ENCODE measurements around the gene MYH14. TPM values are rescaled to one million over a fixed set of nuclear protein-coding genes. Genes with fewer than 3 reads are reported as not detected.

MYH14 gene
- total RNA-seq, 4 donors from 2014 or later = 103 to 174 (median 141) TPM

- in situ Hi-C loops (cut with MboI; ENCODE audit: low sequenced_read_pairs in 4 of 4) (loop anchor here in 3 of 4 donors (25.0 kb wide), 1 partner anchor 104 kb away; the partner anchor contains the start of gene IZUMO2 (in 3 of the 3)), intact Hi-C loops (cut with DNase I; ENCODE audit: low total_unique reads) (no loop called here)
- Histone ChIP-seq H3K27ac (no peak overlapping the region), H3K4me1 (no peaks in the 10 kb centered on the region), H3K36me3 (peaks cover 0 to 68% of the 10 kb centered on the region in 2 donors), H3K27me3 (no peaks in the 10 kb centered on the region), H3K9me3 (no peaks in the 10 kb centered on the region), H3K4me3 (no peak overlapping the region)
- no peak for ATAC-seq
- DNase-seq = no peak
- no peak for TF ChIP-seq CTCF (IDR thresholded peaks at IDR 0.05 in 4 of 5, conservative IDR thresholded peaks at IDR 0.05 in 1 of 5)
- TF ChIP-seq POLR2A (IDR thresholded peaks at IDR 0.05) = no peak
These were observed 62.6 kb downstream of the MYH14 start for GRCh38 chr19:50266041-50266440.

GRCh38 chr19:50266896-50267295 is 63.5 kb downstream of the MYH14 start:
- no peak overlapping the region for H3K27ac ChIP-seq
- H3K9me3 ChIP-seq = no peaks in the 10 kb centered on the region
- no peaks in the 10 kb centered on the region for H3K4me1 ChIP-seq
- in situ Hi-C loops (cut with MboI; ENCODE audit: low sequenced_read_pairs in 4 of 4) = loop anchor here in 3 of 4 donors (25.0 kb wide), 1 partner anchor 105 kb away; the partner anchor contains the start of gene IZUMO2 (in 3 of the 3)
- H3K4me3 ChIP-seq = no peak overlapping the region
- ATAC-seq = no peak
- no peak for DNase-seq
- H3K36me3 ChIP-seq = peaks cover 0 to 70% of the 10 kb centered on the region in 2 donors
- TF ChIP-seq POLR2A (IDR thresholded peaks at IDR 0.05) (no peak), CTCF (IDR thresholded peaks at IDR 0.05 in 4 of 5, conservative IDR thresholded peaks at IDR 0.05 in 1 of 5) (no peak)
- H3K27me3 ChIP-seq = no peaks in the 10 kb centered on the region
- intact Hi-C loops (cut with DNase I; ENCODE audit: low total_unique reads) = no loop called here

- in situ Hi-C loops (cut with MboI; ENCODE audit: low sequenced_read_pairs in 4 of 4) (loop anchor here in 3 of 4 donors (25.0 kb wide), 1 partner anchor 106 kb away; the partner anchor contains the start of gene IZUMO2 (in 3 of the 3)), intact Hi-C loops (cut with DNase I; ENCODE audit: low total_unique reads) (no loop called here)
- no peaks in the 10 kb centered on the region for H3K9me3 ChIP-seq
- DNase-seq (no peak), ATAC-seq (no peak)
- no peaks in the 10 kb centered on the region for H3K27me3 ChIP-seq
- no peak overlapping the region for H3K27ac ChIP-seq
- TF ChIP-seq POLR2A (IDR thresholded peaks at IDR 0.05) (no peak), CTCF (IDR thresholded peaks at IDR 0.05 in 4 of 5, conservative IDR thresholded peaks at IDR 0.05 in 1 of 5) (no peak)
- H3K36me3 ChIP-seq = peaks cover 0 to 77% of the 10 kb centered on the region in 2 donors
- H3K4me1 ChIP-seq = no peaks in the 10 kb centered on the region
- H3K4me3 ChIP-seq = no peak overlapping the region
These were observed 64.6 kb downstream of the MYH14 start for GRCh38 chr19:50268041-50268440.

GRCh38 chr19:50268501-50268900 is 65.1 kb downstream of the MYH14 start:
- no peak for DNase-seq
- in situ Hi-C loops (cut with MboI; ENCODE audit: low sequenced_read_pairs in 4 of 4) (loop anchor here in 3 of 4 donors (25.0 kb wide), 1 partner anchor 106 kb away; the partner anchor contains the start of gene IZUMO2 (in 3 of the 3)), intact Hi-C loops (cut with DNase I; ENCODE audit: low total_unique reads) (no loop called here)
- Histone ChIP-seq H3K4me3 (no peak overlapping the region), H3K4me1 (no peaks in the 10 kb centered on the region), H3K27ac (no peak overlapping the region), H3K27me3 (no peaks in the 10 kb centered on the region), H3K36me3 (peaks cover 0 to 73% of the 10 kb centered on the region in 2 donors), H3K9me3 (no peaks in the 10 kb centered on the region)
- no peak for ATAC-seq
- no peak for TF ChIP-seq POLR2A (IDR thresholded peaks at IDR 0.05)
- no peak for TF ChIP-seq CTCF (IDR thresholded peaks at IDR 0.05 in 4 of 5, conservative IDR thresholded peaks at IDR 0.05 in 1 of 5)

GRCh38 chr19:50269653-50270052 is 66.2 kb downstream of the MYH14 start:
- intact Hi-C loops (cut with DNase I; ENCODE audit: low total_unique reads) = no loop called here
- Histone ChIP-seq H3K36me3 (peaks cover 0 to 61% of the 10 kb centered on the region in 2 donors), H3K27me3 (no peaks in the 10 kb centered on the region), H3K27ac (no peak overlapping the region), H3K4me3 (no peak overlapping the region), H3K4me1 (no peaks in the 10 kb centered on the region), H3K9me3 (no peaks in the 10 kb centered on the region)
- in situ Hi-C loops (cut with MboI; ENCODE audit: low sequenced_read_pairs in 4 of 4) = loop anchor here in 3 of 4 donors (25.0 kb wide), 1 partner anchor 107 kb away; the partner anchor contains the start of gene IZUMO2 (in 3 of the 3)
- DNase-seq = no peak
- TF ChIP-seq CTCF (IDR thresholded peaks at IDR 0.05 in 4 of 5, conservative IDR thresholded peaks at IDR 0.05 in 1 of 5) = no peak
- no peak for TF ChIP-seq POLR2A (IDR thresholded peaks at IDR 0.05)
- no peak for ATAC-seq
